HEK293T (cell line): ENCODE data around the gene GSAP.

Experiments
- CTCF ChIA-PET: fragments of 350-600 bp; formaldehyde crosslinking; extraction: SDS; loops from one replicate; lab custom pipeline; 2021; ENCODE audit warnings: antibody characterized with exemption, inconsistent platforms; lab: Yijun Ruan, JAX
- POLR2A ChIA-PET: fragments of 350-600 bp; formaldehyde crosslinking; extraction: SDS; loops from one replicate; lab custom pipeline; 2020; ENCODE audit warnings: antibody characterized with exemption, inconsistent platforms; lab: Yijun Ruan, JAX
- DNase-seq: peaks from one replicate; pipeline ENCODE4 v3.0.0; 2012; ENCODE audit warnings: mixed read lengths; ENCODE audit errors: extremely low spot score
- ARNT ChIP-seq: fragments of 450-650 bp; IDR thresholded peaks from 2 replicates; pipeline ENCODE4 v1.6.1; 2017; ENCODE audit warnings: mild to moderate bottlenecking
- BHLHE40 ChIP-seq: fragments of 450-650 bp; IDR thresholded peaks from 2 replicates; pipeline ENCODE4 v1.6.1; 2016; ENCODE audit warnings: mild to moderate bottlenecking, moderate library complexity, borderline replicate concordance
- CTBP1 ChIP-seq: fragments of 450-650 bp; IDR thresholded peaks from 2 replicates; pipeline ENCODE4 v1.6.1; 2016; ENCODE audit warnings: borderline replicate concordance
- ELF4 ChIP-seq: fragments of 450-650 bp; IDR thresholded peaks from 2 replicates; pipeline ENCODE4 v1.6.1; 2017; ENCODE audit warnings: antibody characterized with exemption
- FOXA1 ChIP-seq: fragments of 450-650 bp; IDR thresholded peaks from 2 replicates; pipeline ENCODE4 v1.6.1; 2016; ENCODE audit warnings: mild to moderate bottlenecking
- FOXK2 ChIP-seq: fragments of 450-650 bp; IDR thresholded peaks from 2 replicates; pipeline ENCODE4 v1.6.1; 2016; ENCODE audit warnings: mild to moderate bottlenecking
- FOXM1 ChIP-seq: fragments of 450-650 bp; IDR thresholded peaks from 2 replicates; pipeline ENCODE4 v1.6.1; 2017; ENCODE audit warnings: mild to moderate bottlenecking, borderline replicate concordance
- HDGF ChIP-seq: fragments of 450-650 bp; IDR thresholded peaks from 2 replicates; pipeline ENCODE4 v1.6.1; 2017; ENCODE audit warnings: antibody characterized with exemption, borderline replicate concordance
- L3MBTL2 ChIP-seq: fragments of 450-650 bp; conservative IDR thresholded peaks from 2 replicates; pipeline ENCODE4 v1.6.1; 2016; ENCODE audit warnings: mild to moderate bottlenecking
- LEF1 ChIP-seq: fragments of 450-650 bp; IDR thresholded peaks from 2 replicates; pipeline ENCODE4 v1.6.1; 2017; ENCODE audit warnings: mild to moderate bottlenecking, borderline replicate concordance
- NFRKB ChIP-seq: fragments of 450-650 bp; IDR thresholded peaks from 2 replicates; pipeline ENCODE4 v1.6.1; 2016; ENCODE audit warnings: mild to moderate bottlenecking, moderate library complexity
- PKNOX1 ChIP-seq: fragments of 450-650 bp; IDR thresholded peaks from 2 replicates; pipeline ENCODE4 v1.6.1; 2016
- SP1 ChIP-seq: fragments of 450-650 bp; IDR thresholded peaks from 2 replicates; pipeline ENCODE4 v1.6.1; 2017
- SUZ12 ChIP-seq: fragments of 450-650 bp; IDR thresholded peaks from 2 replicates; pipeline ENCODE4 v1.6.1; 2016; ENCODE audit warnings: mild to moderate bottlenecking
- TARDBP ChIP-seq: fragments of 450-650 bp; IDR thresholded peaks from 2 replicates; pipeline ENCODE4 v1.6.1; 2016
- ZNF384 ChIP-seq: fragments of 450-650 bp; IDR thresholded peaks from 2 replicates; pipeline ENCODE4 v1.6.1; 2016

Gene GSAP

DNA sequence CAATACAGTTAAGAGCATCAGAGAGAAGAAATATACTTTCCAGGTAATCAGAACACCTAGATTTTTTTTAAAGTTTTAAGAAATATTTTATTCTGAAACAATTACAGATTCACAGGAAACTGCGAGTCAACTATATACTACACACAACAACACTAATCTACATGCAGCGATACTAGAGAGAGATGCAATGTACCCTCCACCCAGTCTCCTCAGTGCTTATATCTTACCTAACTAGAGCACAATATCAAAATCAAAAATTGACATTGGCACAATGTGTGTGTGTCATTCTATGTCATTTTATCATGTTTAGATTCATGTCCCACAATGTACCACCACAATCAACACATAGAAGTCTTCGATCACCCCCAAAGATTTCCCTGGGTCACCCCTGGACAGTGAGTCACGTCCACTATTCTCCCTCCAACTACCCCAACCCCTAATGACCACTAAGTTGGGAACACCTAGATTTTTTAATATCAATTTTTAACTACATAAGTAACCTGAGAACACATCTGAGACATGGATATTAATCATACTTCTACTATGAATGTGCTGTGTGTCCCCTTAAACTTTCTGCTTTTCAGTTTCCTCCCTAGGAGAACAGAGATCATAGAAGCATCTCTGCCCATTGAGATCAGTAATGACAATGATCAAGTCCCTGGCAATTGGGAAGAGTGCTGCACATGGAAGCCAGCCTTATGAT is 86.5 kb downstream of the GSAP start:
- ChIA-PET CTCF (interaction anchor here (0.6 kb wide), 1 partner anchor 43 kb away, joined by 3 read pairs; no protein-coding TSS in a partner anchor), POLR2A (no interaction called here)
- no peak for DNase-seq
- TF ChIP-seq PKNOX1 (no peak), FOXK2 (no peak), NFRKB (no peak), FOXA1 (no peak), LEF1 (no peak), FOXM1 (no peak), SP1 (no peak), ZNF384 (no peak), BHLHE40 (no peak), CTBP1 (no peak), ARNT (no peak), SUZ12 (no peak), HDGF (no peak), L3MBTL2 (no peak), ELF4 (no peak), TARDBP (no peak)

DNA sequence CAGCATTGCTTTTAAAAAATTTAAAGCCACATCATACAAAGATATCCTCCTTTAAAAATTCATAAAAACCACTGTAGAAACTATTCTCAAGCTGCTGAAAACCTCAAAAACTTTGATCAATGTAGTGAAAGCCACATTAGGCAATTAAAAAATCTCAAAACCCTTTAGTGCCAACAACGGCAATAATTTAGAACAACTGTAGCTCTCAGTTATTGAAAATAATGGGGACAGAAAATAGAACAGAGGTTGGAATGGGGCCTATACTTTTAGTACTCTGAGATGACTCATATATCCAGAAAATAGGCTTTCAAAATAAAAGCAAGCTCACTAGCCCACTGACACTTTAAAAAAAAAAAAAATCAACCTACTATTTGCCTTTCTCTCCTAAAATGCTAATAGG is 87.5 kb downstream of the GSAP start:
- POLR2A ChIA-PET, result no interaction called here
- CTCF ChIA-PET, result no interaction called here
- no peak for TF ChIP-seq LEF1
- TF ChIP-seq SP1, result no peak
- no peak for TF ChIP-seq NFRKB
- no peak for TF ChIP-seq L3MBTL2
- TF ChIP-seq BHLHE40, result no peak
- no peak for TF ChIP-seq HDGF
- no peak for TF ChIP-seq FOXM1
- TF ChIP-seq ZNF384, result no peak
- TF ChIP-seq SUZ12, result no peak
- no peak for TF ChIP-seq TARDBP
- TF ChIP-seq ELF4, result no peak
- TF ChIP-seq PKNOX1, result no peak
- no peak for TF ChIP-seq FOXA1
- no peak for TF ChIP-seq FOXK2
- no peak for TF ChIP-seq ARNT
- no peak for TF ChIP-seq CTBP1
- DNase-seq, result no peak

DNA sequence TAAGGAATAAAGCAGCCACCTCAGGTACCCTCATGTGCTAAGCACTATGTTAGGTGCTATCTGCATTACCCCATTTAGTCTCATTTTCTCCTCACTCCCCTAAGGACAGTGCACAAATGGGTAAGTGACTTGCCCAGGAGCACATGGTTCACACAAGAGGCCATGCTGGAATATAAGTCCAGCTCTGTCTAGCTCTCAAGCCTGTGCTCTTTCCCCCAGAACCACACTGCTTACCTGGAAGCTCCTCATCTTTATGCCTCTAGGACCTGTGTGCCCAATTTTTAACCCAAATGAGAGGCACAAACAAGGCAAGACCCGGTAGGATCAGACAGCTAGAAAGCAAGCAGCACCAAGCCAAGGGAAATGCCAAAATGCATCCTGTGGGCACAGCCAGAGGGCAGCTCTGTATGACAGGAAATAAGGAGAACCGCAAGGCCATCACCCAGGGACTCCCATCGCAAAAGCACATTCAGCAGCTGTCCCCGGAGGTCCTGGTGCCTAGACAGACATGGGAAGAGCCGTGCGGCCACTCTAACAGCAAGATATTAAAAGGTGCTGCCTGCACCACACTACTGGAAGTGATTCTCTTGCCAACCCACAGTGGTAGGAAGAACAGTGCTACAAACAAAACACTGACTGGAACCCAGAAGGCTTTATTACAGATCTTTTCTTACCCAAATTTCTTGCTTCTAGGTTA is 88.1 kb downstream of the GSAP start:
- TF ChIP-seq CTBP1 (no peak), SUZ12 (no peak), BHLHE40 (no peak), LEF1 (no peak), TARDBP (no peak), PKNOX1 (no peak), ZNF384 (no peak), ARNT (no peak), ELF4 (no peak), HDGF (no peak), FOXM1 (no peak), NFRKB (no peak), FOXK2 (no peak), L3MBTL2 (no peak), FOXA1 (no peak), SP1 (no peak)
- ChIA-PET CTCF (interaction anchor here (0.6 kb wide), 1 partner anchor 216 kb away, joined by 6 read pairs; no protein-coding TSS in a partner anchor), POLR2A (no interaction called here)
- DNase-seq, result no peak

DNA sequence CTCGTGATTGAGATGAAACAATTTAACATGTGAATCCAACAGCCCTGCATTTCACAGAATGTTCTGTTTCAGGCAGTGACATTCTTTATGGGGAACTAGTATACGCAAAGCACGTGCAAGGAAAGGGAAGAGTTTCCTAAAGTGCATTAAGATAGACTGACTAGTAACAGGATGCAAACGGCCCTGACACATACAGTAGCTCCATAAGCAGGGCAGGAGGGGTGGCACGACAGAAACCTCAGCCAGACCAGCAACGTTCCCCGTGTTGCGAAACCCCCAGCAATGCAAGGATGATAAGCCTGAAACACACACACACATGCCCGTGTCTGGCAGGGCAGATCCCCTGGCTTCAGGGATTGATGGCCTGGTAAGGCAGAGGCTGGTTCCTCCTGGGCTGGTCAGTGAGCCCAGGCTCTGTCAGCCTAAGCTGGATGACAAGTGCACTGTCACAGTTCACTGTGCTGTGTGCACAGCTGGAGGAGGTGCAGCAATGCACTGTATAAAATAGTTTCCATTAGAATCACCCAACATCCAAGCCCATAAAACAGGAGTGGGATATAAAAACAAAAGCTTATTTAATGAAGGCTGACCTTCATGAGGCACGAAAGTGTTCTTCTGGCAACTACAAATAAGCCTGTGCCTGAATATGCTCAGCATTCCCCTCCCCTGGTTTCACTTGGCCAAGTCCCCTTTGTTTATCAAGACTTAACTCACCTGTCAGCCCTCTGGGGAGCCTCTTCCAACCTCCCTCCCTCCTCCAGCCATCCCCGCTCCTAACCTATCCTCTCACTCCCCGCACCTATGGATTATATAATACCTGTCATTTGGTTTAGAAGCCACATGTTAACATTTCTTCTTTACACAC is 88.8 kb downstream of the GSAP start:
- CTCF ChIA-PET, result interaction anchor here (0.6 kb wide), 1 partner anchor 215 kb away, joined by 6 read pairs; no protein-coding TSS in a partner anchor
- DNase-seq, result no peak
- POLR2A ChIA-PET, result no interaction called here
- no peak for TF ChIP-seq FOXA1
- TF ChIP-seq LEF1, result no peak
- no peak for TF ChIP-seq HDGF
- no peak for TF ChIP-seq SUZ12
- no peak for TF ChIP-seq ARNT
- no peak for TF ChIP-seq FOXK2
- no peak for TF ChIP-seq ELF4
- TF ChIP-seq TARDBP, result no peak
- TF ChIP-seq SP1, result no peak
- TF ChIP-seq CTBP1, result no peak
- TF ChIP-seq ZNF384, result no peak
- TF ChIP-seq L3MBTL2, result no peak
- no peak for TF ChIP-seq BHLHE40
- no peak for TF ChIP-seq NFRKB
- no peak for TF ChIP-seq PKNOX1
- TF ChIP-seq FOXM1, result no peak
